ENCODE results near the gene BCL2.

DNA sequence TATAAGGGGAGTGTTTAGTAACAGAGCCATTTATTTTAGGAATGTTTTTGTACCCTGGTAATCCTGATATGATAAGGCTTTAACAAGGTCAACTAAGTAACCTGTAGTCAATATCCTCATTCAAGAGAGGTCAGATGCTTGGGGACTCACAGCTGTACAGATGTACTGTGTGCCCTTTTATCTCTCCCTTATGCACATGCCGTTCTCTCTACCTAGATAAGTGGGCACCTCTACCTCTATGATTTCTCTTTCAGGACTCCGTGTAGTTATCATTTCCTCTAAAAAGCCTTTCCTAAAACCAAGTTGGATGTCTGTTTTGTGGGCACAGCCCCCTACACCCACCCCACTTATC lies 132.4 kb downstream of the BCL2 start:
- TF ChIP-seq GATA2 (IDR thresholded peaks at IDR 0.05; ENCODE audit: low read depth, low read length) (no peak), GATA3 (IDR thresholded peaks at IDR 0.05; ENCODE audit: low read depth, low read length) (no peak)
